NCI-H2081 treated with DMSO at 0.1 percent for 48 hours (cell line): ENCODE measurements around the gene IL4.

ENCODE experiments used
- DNase-seq: peaks from one replicate; lab custom pipeline; 2025; lab: John Stamatoyannopoulos, UW

IL4 gene

DNA sequence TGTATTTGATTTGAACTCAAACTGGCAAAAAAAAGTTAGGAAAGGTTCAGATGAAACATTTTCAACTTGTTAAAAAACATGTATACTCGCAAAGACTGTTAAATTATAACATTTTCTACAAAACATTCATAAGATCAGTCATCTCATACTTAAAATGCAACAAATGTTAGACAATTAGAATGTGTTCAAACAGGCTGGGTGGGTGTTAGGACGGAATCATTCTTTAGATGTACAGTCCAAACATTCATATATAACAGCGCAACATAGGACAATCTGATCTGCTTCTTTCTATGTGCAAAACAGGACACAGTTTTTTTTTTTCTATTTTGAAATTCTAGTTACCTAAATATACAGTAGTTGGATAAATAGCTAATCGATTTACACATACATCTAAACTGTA is 22.2 kb downstream of the IL4 start:
- DNase-seq = no peak

DNA sequence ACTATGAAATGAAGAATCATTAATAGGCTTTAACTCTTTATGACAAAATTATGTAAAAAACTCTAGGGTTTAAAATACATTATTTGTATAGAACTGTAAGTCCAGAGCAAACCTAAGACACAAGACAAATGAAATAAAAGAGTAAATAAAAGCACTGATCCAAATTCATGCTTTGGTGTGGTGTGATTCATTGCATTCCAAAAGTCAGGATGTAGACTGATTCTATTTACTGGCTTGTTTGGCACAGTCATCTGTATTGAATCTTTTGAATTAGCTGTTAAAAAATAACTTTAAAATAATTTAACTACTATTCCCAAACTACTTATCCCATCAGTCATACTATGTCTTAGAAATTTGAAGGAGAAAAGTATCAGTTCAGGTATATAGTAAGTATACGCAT is 31.1 kb downstream of the IL4 start:
- DNase-seq = no peak

DNA sequence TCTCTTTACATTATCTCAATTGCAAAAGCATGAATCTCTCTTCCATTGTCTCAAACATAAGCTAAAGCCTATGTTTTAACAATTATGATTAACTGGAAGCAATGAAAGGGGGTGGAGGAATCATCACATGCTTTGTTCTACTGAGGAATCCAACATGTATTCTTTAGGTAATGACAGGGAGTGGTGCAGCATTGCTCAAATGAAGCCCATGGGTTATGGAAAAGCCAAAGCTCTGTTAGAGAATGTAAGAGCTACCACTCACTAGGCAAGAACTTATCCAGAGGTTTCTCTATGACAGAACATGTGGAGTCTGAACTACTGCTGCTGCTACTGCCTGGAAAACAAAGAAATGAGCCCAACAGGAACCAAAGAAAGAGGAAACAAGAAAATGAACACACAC is 34.9 kb downstream of the IL4 start:
- DNase-seq = no peak

DNA sequence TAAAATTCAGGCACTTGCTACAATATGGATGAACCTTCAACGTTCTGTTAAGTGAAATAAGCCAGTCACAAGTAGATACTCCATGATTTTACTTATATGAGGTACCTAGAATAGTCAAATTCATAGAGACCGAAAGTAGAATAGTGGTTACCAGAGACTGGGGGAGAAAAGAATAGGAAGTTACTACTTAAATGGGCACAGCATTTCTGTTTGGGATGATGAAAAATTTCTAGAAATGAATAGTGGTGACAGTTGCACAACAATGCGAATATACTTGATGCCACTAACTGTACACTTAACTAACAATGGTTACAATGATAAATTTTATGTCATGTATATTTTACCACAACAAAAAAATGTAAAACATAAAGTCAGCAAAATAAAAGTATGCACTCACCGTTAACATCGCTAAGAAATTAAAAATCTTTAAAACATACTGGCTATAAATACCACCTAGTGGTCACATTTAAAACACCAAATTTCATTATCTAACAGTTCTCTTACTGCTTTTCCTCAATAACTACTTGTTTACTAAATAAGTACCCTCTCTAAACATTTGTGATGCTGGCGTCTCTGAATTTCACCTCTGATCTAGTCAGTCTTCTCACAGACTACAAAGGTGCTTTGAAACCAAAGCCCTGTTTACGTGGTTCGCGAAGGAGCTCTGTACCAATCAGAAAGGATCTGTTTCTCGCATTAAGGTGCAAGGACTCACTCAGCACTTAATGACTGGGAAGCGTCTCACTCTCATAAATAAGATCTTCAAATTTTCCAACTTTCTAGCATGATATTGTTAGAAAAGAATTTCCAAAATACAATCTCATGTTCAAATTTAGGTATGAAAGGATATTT is 40.9 kb downstream of the IL4 start:
- no peak for DNase-seq

DNA sequence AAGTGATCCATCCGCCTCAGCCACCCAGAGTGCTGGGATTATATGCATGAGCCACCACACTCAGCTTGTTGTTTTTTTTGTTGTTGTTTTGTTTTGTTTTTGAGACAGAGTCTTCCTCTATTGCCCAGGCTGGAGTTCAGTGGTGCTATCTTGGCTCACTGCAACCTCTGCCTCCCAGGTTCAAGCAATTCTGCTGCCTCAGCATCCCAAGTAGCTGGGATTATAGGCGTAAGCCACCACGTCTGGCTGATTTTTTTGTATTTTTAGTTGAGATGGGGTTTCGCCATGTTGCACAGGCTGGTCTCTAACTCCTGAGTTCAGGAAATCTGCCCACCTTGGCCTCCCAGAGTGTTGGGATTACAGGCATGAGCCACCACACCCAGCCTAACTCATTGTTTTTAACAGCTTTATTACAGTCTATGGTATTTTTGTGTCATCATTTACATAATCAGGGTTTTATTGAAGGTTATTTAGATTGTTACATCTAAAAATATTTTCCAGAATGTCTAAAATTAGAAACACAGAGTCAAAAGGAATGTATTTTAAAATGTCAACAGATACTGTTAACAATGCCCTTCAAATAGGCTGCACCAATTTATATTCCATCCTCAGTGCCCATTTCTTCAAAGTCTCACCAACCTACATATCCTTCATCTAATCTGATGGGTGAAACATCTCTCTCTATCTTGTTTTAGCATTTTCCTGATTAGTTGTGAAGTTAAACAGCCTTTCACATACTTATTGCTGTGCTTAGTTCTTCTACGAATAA is 44.9 kb downstream of the IL4 start:
- no peak for DNase-seq

- DNase-seq = no peak
These were observed 52.0 kb downstream of the IL4 start for GRCh38 chr5:132725745-132726144.

GRCh38 chr5:132729896-132730295 is 56.1 kb downstream of the IL4 start:
- no peak for DNase-seq
